Measurements from ENCODE around the gene PCDH1. TPM values are rescaled to one million over a fixed set of nuclear protein-coding genes. Genes with fewer than 3 reads are reported as not detected.

PCDH1 gene
- total and polyA plus RNA-seq, 3 donors from 2014 or later, result 5.6 to 10.6 (median 9.6) TPM

DNA sequence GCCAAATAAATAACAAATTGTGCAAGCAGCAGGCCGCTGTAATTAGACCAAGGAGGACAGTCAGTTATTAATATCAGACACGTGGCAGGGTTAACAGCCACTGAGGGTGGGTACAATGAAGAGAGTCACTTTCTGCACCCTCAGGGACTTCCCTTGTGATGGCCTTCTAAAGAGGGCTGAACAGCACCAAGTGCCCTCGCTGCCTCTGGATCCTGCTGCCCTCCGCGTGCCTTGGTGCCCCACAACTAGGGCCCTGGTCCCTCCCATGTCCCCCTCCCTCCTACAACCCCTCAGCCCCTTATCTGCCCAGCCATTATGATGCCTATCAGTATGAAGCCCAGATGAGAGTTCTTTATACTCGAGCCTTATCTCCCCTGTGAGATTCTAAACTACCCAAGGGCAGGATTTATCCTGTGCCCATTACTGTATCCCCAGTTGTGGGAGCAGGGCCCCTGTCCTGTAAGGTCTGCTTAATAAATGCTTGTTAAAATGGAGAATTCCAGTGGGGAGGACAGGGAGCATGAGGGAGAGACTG lies 37.3 kb downstream of the PCDH1 start:
- no peak for TF ChIP-seq POLR2A (IDR thresholded peaks at IDR 0.05)
- TF ChIP-seq, protein P1, sequence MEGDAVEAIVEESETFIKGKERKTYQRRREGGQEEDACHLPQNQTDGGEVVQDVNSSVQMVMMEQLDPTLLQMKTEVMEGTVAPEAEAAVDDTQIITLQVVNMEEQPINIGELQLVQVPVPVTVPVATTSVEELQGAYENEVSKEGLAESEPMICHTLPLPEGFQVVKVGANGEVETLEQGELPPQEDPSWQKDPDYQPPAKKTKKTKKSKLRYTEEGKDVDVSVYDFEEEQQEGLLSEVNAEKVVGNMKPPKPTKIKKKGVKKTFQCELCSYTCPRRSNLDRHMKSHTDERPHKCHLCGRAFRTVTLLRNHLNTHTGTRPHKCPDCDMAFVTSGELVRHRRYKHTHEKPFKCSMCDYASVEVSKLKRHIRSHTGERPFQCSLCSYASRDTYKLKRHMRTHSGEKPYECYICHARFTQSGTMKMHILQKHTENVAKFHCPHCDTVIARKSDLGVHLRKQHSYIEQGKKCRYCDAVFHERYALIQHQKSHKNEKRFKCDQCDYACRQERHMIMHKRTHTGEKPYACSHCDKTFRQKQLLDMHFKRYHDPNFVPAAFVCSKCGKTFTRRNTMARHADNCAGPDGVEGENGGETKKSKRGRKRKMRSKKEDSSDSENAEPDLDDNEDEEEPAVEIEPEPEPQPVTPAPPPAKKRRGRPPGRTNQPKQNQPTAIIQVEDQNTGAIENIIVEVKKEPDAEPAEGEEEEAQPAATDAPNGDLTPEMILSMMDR (IDR thresholded peaks at IDR 0.05), result no peak
- Histone ChIP-seq H3K4me1 (peaks cover 10% of the 10 kb centered on the region), H3K27me3 (no peaks in the 10 kb centered on the region), H3K9me3 (no peaks in the 10 kb centered on the region), H3K36me3 (ENCODE audit: low read depth, missing control alignments) (no peaks in the 10 kb centered on the region), H3K4me3 (no peak overlapping the region), H3K27ac (no peak overlapping the region)
- no peak for DNase-seq
- intact Hi-C loops (cut with DNase I; ENCODE audit: low total_unique reads), result no loop called here
- WGBS, 2 donors, result 76 to 81% methylated on average over 6 of the region's 6 CpGs

DNA sequence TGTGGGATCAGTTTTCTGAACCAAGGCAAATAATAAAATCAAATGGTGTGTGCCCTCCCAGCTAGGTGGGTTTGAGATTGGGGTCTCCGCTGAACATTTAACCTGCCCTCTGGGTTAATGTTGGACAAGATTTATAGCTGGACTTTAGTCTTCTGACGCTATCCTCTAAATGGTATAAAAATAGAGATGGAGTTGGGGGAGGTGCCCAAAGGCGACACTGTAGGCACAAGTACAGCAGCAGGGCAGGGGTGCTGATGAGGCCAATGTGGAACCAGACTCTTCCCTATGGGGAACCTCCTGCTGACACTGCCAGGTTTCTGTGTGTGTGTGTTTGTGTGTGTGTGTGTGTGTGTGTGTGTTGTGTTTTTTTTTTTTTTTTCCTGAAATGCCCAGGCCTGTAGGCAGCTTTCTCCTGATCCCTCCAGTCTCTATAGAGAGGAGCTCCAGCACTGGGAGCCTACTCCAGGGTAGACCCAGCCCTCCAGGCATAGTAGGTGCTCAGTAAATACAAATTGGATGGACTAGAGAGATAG lies 37.9 kb downstream of the PCDH1 start:
- TF ChIP-seq, protein P1 (IDR thresholded peaks at IDR 0.05), result no peak
- TF ChIP-seq POLR2A (IDR thresholded peaks at IDR 0.05), result no peak
- no peak for DNase-seq
- no peak overlapping the region for H3K4me3 ChIP-seq
- WGBS, 2 donors, result 68 to 71% methylated on average over 3 of the region's 3 CpGs
- H3K9me3 ChIP-seq, result no peaks in the 10 kb centered on the region
- H3K36me3 ChIP-seq (ENCODE audit: low read depth, missing control alignments), result no peaks in the 10 kb centered on the region
- H3K27ac ChIP-seq, result no peak overlapping the region
- no peaks in the 10 kb centered on the region for H3K27me3 ChIP-seq
- intact Hi-C loops (cut with DNase I; ENCODE audit: low total_unique reads), result no loop called here
- H3K4me1 ChIP-seq, result peaks cover 10% of the 10 kb centered on the region

DNA sequence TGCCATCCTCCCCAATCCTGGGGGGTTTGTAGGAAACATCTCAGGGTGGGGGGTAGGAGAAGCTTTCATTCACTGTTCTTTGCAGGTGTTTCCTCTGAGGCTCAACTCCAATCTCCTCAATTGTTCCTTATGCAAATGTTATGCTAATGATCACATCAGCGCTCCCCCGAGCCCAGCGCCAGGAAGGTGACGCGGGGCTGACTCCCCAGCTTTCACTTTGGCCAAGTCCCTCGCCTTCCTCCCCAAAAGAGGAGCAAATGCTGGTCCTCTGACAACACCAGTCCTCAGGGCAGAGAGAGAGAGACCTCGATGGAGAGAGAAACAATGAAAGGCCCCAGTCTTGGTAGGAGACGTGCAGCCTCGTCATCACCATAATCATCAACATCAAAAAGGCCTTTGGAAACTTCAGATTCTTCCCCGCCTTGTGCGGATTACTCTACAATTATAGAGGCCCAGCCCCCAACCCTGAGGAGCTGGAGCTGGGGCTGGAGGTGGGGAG lies 39.1 kb downstream of the PCDH1 start:
- no peaks in the 10 kb centered on the region for H3K9me3 ChIP-seq
- peaks cover 10% of the 10 kb centered on the region for H3K4me1 ChIP-seq
- H3K36me3 ChIP-seq (ENCODE audit: low read depth, missing control alignments), result no peaks in the 10 kb centered on the region
- no peaks in the 10 kb centered on the region for H3K27me3 ChIP-seq
- no peak overlapping the region for H3K27ac ChIP-seq
- TF ChIP-seq POLR2A (IDR thresholded peaks at IDR 0.05), result no peak
- TF ChIP-seq, protein P1 (IDR thresholded peaks at IDR 0.05), result no peak
- H3K4me3 ChIP-seq, result no peak overlapping the region
- no peak for DNase-seq
- intact Hi-C loops (cut with DNase I; ENCODE audit: low total_unique reads), result no loop called here
- WGBS, 2 donors, result 69 to 77% methylated on average over 11 of the region's 11 CpGs

DNA sequence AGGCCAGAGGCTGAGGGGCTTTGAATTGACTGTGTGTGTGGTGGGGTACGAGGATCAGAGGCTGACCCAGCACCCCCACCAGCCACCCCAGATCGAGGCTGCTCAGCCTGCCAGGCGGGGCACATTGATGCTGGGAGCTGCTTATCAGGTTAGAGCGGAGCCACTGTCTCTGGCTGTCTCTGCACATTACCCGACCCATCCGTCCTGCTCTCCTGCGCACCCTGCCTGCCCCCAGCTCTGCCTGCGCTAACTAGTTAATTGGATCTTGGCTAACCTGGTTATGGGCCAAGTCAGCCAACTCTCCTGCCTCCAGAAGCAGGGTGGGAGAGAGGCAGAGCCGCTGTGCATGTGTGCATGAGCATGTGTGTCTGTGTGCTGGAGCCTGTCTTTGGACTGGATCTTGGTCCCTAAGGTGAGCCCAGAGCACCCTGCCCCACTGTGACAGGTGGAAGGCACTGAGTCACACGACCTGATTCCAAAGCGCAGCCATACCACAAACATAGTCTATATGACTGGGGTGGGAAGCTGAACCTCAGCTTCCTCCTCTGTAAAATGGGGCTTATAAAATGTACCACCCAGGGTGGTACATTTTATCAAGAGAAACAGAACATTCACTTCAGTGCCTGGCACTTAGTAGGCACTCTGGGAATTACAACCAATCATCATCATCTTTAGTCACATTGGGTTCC lies 39.7 kb downstream of the PCDH1 start:
- H3K36me3 ChIP-seq (ENCODE audit: low read depth, missing control alignments), result no peaks in the 10 kb centered on the region
- peaks cover 10% of the 10 kb centered on the region for H3K4me1 ChIP-seq
- no peak for TF ChIP-seq POLR2A (IDR thresholded peaks at IDR 0.05)
- TF ChIP-seq, protein P1 (IDR thresholded peaks at IDR 0.05), result no peak
- H3K9me3 ChIP-seq, result no peaks in the 10 kb centered on the region
- no peak overlapping the region for H3K27ac ChIP-seq
- H3K4me3 ChIP-seq, result no peak overlapping the region
- WGBS, 2 donors, result 60 to 67% methylated on average over 11 of the region's 11 CpGs
- no peaks in the 10 kb centered on the region for H3K27me3 ChIP-seq
- DNase-seq, result no peak
- intact Hi-C loops (cut with DNase I; ENCODE audit: low total_unique reads), result no loop called here

Measured in testis (tissue), 3 donors.